Uterus (tissue), 2 donors: ENCODE measurements around the gene BACE2.

ENCODE experiments used
- CTCF ChIP-seq, 4 experiments: fragments of 200-600 bp in 2 of 4; fragments of 450-650 bp in 2 of 4; sonication (generic) in 2 of 4; IDR thresholded peaks; one replicate each; pipeline ENCODE4 v1.5.1; 2016 to 2019; ENCODE audit warnings: antibody characterized with exemption in 4 of 4, mild to moderate bottlenecking in 2 of 4, moderate library complexity in 1 of 4
- POLR2A ChIP-seq, 2 donors: fragments of 450-650 bp; IDR thresholded peaks; one replicate each; pipeline ENCODE4 v1.6.1; 2016; ENCODE audit warnings: antibody characterized with exemption in 2 of 2, mild to moderate bottlenecking in 1 of 2, moderate library complexity in 1 of 2

- no peak for TF ChIP-seq CTCF (IDR thresholded peaks at IDR 0.05)
- no peak for TF ChIP-seq POLR2A (IDR thresholded peaks at IDR 0.05)
Observed at GRCh38 chr21:41136286-41136685, 31.7 kb upstream of the BACE2 start.
